HepG2 (cell line): ENCODE data around the gene GCM1. TPM values are rescaled to one million over a fixed set of nuclear protein-coding genes. Genes with fewer than 3 reads are reported as not detected.

Experiments
- ATAC-seq: fragments of 200-7000 bp; cut with Tn5 transposase; 3 replicates; pipeline ENCODE4 v1.9.1; 2020; ENCODE audit warnings: mild to moderate bottlenecking, moderate library complexity
- BruUV-seq: library from RNA; stranded (reverse); fragments of 400-500 nt; replicated peaks from 2 replicates; lab custom pipeline; 2021; lab: Mats Ljungman, UMichigan
- CTCF ChIA-PET: fragments of 300-600 bp; formaldehyde crosslinking; extraction: SDS; loops from one replicate; lab custom pipeline; 2021; ENCODE audit warnings: low total read pairs, inconsistent platforms, low intra/inter-chr PET ratio; lab: Yijun Ruan, JAX
- POLR2A ChIA-PET: fragments of 350-600 bp; sonication (Branson Sonifier 250); formaldehyde crosslinking; loops from one replicate; lab custom pipeline; 2020; ENCODE audit warnings: antibody characterized with exemption, inconsistent platforms; lab: Yijun Ruan, JAX
- DNase-seq: peaks from one replicate; pipeline ENCODE4 v3.0.0-alpha.2; 2015; ENCODE audit warnings: low spot score
- FAIRE-seq: peaks from 3 replicates; lab custom pipeline; 2011; peaks lifted over from hg19 to GRCh38; lab: Jason Lieb, UNC
- H2AFZ ChIP-seq: one replicate; pipeline ENCODE4 v1.6.1; 2011; ENCODE audit warnings: low read length, inconsistent platforms
- H3K27ac ChIP-seq: fragments of 300-600 bp; 3 replicates; pipeline ENCODE4 v1.8.0; 2011; ENCODE audit warnings: mixed run types, mild to moderate bottlenecking, mixed read lengths, low read length, inconsistent platforms; ENCODE audit not compliant: insufficient read depth; ENCODE audit errors: extremely low read length
- H3K27me3 ChIP-seq, 2 experiments: fragments of 200-600 bp in 1 of 2; 2 replicates in 1 of 2; 3 replicates in 1 of 2; pipeline versions ENCODE4 v1.6.0 to v1.8.0; 2011; ENCODE audit warnings: low read length in 2 of 2, mild to moderate bottlenecking in 2 of 2, moderate library complexity in 2 of 2, inconsistent platforms in 1 of 2; ENCODE audit not compliant: insufficient read depth in 2 of 2, control insufficient read depth in 1 of 2
- H3K36me3 ChIP-seq, 2 experiments: fragments of 200-600 bp in 1 of 2; replicated peaks in 1 of 2; 2 replicates in 1 of 2; 3 replicates in 1 of 2; pipeline versions ENCODE4 v1.5.1 to v1.8.0; 2011; ENCODE audit warnings: low read length in 2 of 2, inconsistent platforms in 1 of 2; ENCODE audit not compliant: insufficient read depth in 2 of 2, control insufficient read depth in 1 of 2
- H3K4me1 ChIP-seq: 2 replicates; pipeline ENCODE4 v1.5.1; 2012; ENCODE audit warnings: low read length, inconsistent platforms; ENCODE audit not compliant: insufficient read depth
- H3K4me2 ChIP-seq: 2 replicates; pipeline ENCODE4 v1.6.0; 2011; ENCODE audit warnings: low read depth, low read length, inconsistent platforms
- H3K4me3 ChIP-seq, 3 experiments: fragments of 200-600 bp in 1 of 3; sonication (generic), shearing (Covaris generic) in 1 of 3; replicated peaks in 1 of 3; 2 replicates each; pipeline ENCODE4 v1.5.1; 2011 to 2016; ENCODE audit warnings: low read length in 3 of 3, inconsistent platforms in 2 of 3, low read depth in 2 of 3, mild to moderate bottlenecking in 2 of 3, control low read depth in 1 of 3, mixed read lengths in 1 of 3; ENCODE audit not compliant: insufficient read depth in 1 of 3
- H3K79me2 ChIP-seq: one replicate; pipeline ENCODE4 v1.6.1; 2011; ENCODE audit warnings: low read length, inconsistent platforms; ENCODE audit not compliant: insufficient read depth
- H3K9ac ChIP-seq: 2 replicates; pipeline ENCODE4 v1.6.0; 2011; ENCODE audit warnings: mild to moderate bottlenecking, low read depth, low read length, inconsistent platforms; ENCODE audit not compliant: insufficient read depth
- H3K9me3 ChIP-seq: 2 replicates; pipeline ENCODE4 v1.5.1; 2012; ENCODE audit warnings: mild to moderate bottlenecking, low read length
- H4K20me1 ChIP-seq: 2 replicates; pipeline ENCODE4 v1.6.0; 2011; ENCODE audit warnings: inconsistent platforms, mild to moderate bottlenecking, low read length, moderate library complexity; ENCODE audit not compliant: insufficient read depth
- GATAD2A ChIP-seq: IDR thresholded peaks from 2 replicates; pipeline ENCODE4 v1.6.1; 2016
- GTF3A ChIP-seq: sonication (generic); formaldehyde crosslinking; conservative IDR thresholded peaks from 2 replicates; pipeline ENCODE4 v1.4.0; 2020; ENCODE audit warnings: mild to moderate bottlenecking, missing genetic modification reagents
- KAT7 ChIP-seq: IDR thresholded peaks from 2 replicates; pipeline ENCODE4 v1.6.1; 2018; ENCODE audit warnings: borderline replicate concordance, missing compliant biosample characterization
- KAT8 ChIP-seq: IDR thresholded peaks from 2 replicates; pipeline ENCODE4 v1.6.1; 2016; ENCODE audit warnings: missing genetic modification reagents, missing compliant biosample characterization
- NR1H2 ChIP-seq: sonication (generic); formaldehyde crosslinking; IDR thresholded peaks from 2 replicates; pipeline ENCODE4 v1.8.1; 2022; ENCODE audit warnings: low read depth, missing genetic modification reagents, borderline replicate concordance
- PCBP1 ChIP-seq: fragments of 200-400 bp; formaldehyde crosslinking; IDR thresholded peaks from 2 replicates; pipeline ENCODE4 v1.6.1; 2017; ENCODE audit warnings: mild to moderate bottlenecking, low read depth, low read length, borderline replicate concordance
- SALL1 ChIP-seq: sonication (generic); formaldehyde crosslinking; IDR thresholded peaks from 2 replicates; pipeline ENCODE4 v1.8.0; 2022; ENCODE audit warnings: mild to moderate bottlenecking, missing genetic modification reagents
- SATB2 ChIP-seq: sonication (generic); formaldehyde crosslinking; IDR thresholded peaks from 2 replicates; pipeline ENCODE4 v1.5.0; 2020; ENCODE audit warnings: missing genetic modification reagents
- TBP ChIP-seq: sonication (generic); formaldehyde crosslinking; IDR thresholded peaks from 2 replicates; pipeline ENCODE4 v1.5.0; 2020; ENCODE audit warnings: missing genetic modification reagents
- ZBTB1 ChIP-seq: sonication (generic); formaldehyde crosslinking; IDR thresholded peaks from 2 replicates; pipeline ENCODE4 v1.4.0; 2020; ENCODE audit warnings: missing genetic modification reagents, borderline replicate concordance
- ZMYM4 ChIP-seq: sonication (generic); formaldehyde crosslinking; IDR thresholded peaks from 2 replicates; pipeline ENCODE4 v1.8.1; 2023; ENCODE audit warnings: mild to moderate bottlenecking, missing genetic modification reagents
- ZNF30 ChIP-seq: sonication (generic); formaldehyde crosslinking; IDR thresholded peaks from 2 replicates; pipeline ENCODE4 v1.5.0; 2020; ENCODE audit warnings: mild to moderate bottlenecking, missing genetic modification reagents
- ZNF570 ChIP-seq: sonication (generic); formaldehyde crosslinking; IDR thresholded peaks from 2 replicates; pipeline ENCODE4 v1.4.0; 2020; ENCODE audit warnings: mild to moderate bottlenecking, missing genetic modification reagents, borderline replicate concordance
- ZNF7 ChIP-seq: IDR thresholded peaks from 2 replicates; pipeline ENCODE4 v1.6.1; 2016; ENCODE audit warnings: missing biosample characterization, missing genetic modification reagents
- WGBS: methylation state at CpG from one replicate; pipeline ENCODE4 v1.1.6; 2017; ENCODE audit warnings: low lambda C conversion rate; 5-methylcytosine and 5-hydroxymethylcytosine counted together
- in situ Hi-C: cut with HindIII; loops from 2 replicates; pipeline ENCODE4 v1.10.0; 2017; ENCODE audit warnings: low pct_unique_long_range_greater_than_20kb; ENCODE audit not compliant: extremely low pct_ligation_motif_present
- intact Hi-C: fragments of 100-400 bp; cut with micrococcal nuclease; formaldehyde crosslinking; loops from one replicate; pipeline ENCODE4 v1.10.0; 2022; ENCODE audit not compliant: unreplicated experiment
- polyA plus RNA-seq, 8 experiments: library from polyadenylated mRNA; depleted of rRNA in 3 of 8; stranded (reverse) in 7 of 8; unstranded in 1 of 8; fragments of >200 nt; fragmentation: Illumina TruSeq in 4 of 8; extraction: Trizol in 4 of 8; gene quantifications; 2 replicates each; pipeline versions ENCODE4 v1.2.1 to v1.2.3, GENCODE V29; 2011 to 2016; ENCODE audit warnings: low read depth in 4 of 8, missing spikeins in 1 of 8, mixed read lengths in 1 of 8; ENCODE audit not compliant: insufficient read depth in 1 of 8
- total RNA-seq, 5 experiments: library from RNA; depleted of rRNA; stranded (reverse); fragments of >200 nt; fragmentation: Illumina TruSeq; extraction: Trizol; gene quantifications; 2 replicates each; pipeline ENCODE4 v1.2.3, GENCODE V29; 2016; ENCODE audit warnings: low read depth in 1 of 5
- TF ChIP-seq, protein P1 (sequence below): sonication (generic); formaldehyde crosslinking; IDR thresholded peaks from 2 replicates; pipeline ENCODE4 v1.4.0; 2020; ENCODE audit warnings: mild to moderate bottlenecking, missing genetic modification reagents

The GCM1 gene
- total and polyA plus RNA-seq, 2 of the 13 experiments (the other 11 are each of a cell fraction or from before 2014, with no cell fraction given) = 0.04 to 0.13 TPM

DNA sequence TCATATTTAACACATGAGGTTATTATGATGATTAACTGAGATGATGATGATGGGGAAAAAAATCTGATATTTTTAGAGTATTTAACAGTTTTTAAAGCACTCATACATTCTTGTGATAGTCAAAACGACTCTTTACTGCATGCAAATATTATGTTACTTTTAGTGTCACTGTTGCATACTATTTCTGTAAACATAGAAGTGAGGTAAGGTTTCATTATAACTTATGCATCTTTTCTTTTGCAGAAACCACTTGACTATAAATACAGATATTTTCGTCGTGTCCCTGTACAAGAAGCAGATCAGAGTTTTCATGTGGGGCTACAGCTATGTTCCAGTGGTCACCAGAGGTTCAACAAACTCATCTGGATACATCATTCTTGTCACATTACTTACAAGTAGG lies 53.4 kb downstream of the GCM1 start:
- TF ChIP-seq GATAD2A (CRISPR knock-in tag) (no peak), SATB2 (no peak), KAT7 (CRISPR knock-in tag) (no peak), KAT8 (CRISPR knock-in tag) (no peak), ZNF7 (CRISPR knock-in tag) (no peak), ZNF570 (no peak), SALL1 (CRISPR knock-in tag) (no peak), ZBTB1 (CRISPR knock-in tag) (no peak), NR1H2 (no peak), TBP (no peak), PCBP1 (no peak), GTF3A (CRISPR knock-in tag) (no peak)
- TF ChIP-seq, all 625 proteins: peak for 0
- H3K36me3 ChIP-seq = peaks cover 31 to 86% of the 10 kb centered on the region in 2 experiments
- no peak overlapping the region for H3K9ac ChIP-seq
- no peak overlapping the region for H3K27ac ChIP-seq
- ATAC-seq = no peak
- POLR2A ChIA-PET = no interaction called here
- CTCF ChIA-PET = no interaction called here
- H2AFZ ChIP-seq = no peak overlapping the region
- no peaks in the 10 kb centered on the region for H3K9me3 ChIP-seq
- WGBS = 97% methylated on average over 3 of the region's 3 CpGs
- in situ Hi-C loops = no loop called here
- H3K79me2 ChIP-seq = no peaks in the 10 kb centered on the region
- no TSS peak for BruUV-seq
- no peak for FAIRE-seq
- no peak for DNase-seq
- H3K27me3 ChIP-seq = no peaks in the 10 kb centered on the region
- intact Hi-C loops = no loop called here
- no peaks in the 10 kb centered on the region for H4K20me1 ChIP-seq
- no peak overlapping the region for H3K4me2 ChIP-seq
- H3K4me1 ChIP-seq = no peaks in the 10 kb centered on the region
- H3K4me3 ChIP-seq = no peak overlapping the region

DNA sequence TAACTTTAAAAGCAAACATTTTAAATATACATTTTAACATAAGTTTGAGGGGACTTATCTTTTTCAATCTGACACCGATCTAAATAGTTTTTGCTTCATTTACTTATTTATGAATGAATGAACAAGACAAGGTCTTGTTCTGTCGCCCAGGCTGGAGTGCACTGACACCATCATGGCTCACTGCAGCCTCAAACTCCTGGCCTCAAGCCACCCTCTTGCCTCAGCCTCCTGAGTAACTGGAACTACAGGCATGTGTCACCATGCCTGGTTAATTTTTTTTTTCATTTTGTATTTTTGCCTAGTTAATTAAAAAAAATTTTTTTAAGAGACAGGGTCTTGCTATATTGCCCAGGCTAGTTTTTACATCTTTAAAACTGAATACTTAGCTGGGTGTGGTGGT lies 58.1 kb downstream of the GCM1 start:
- no peaks in the 10 kb centered on the region for H3K27me3 ChIP-seq
- FAIRE-seq = no peak
- H3K27ac ChIP-seq = no peak overlapping the region
- H3K4me2 ChIP-seq = no peak overlapping the region
- no peak overlapping the region for H2AFZ ChIP-seq
- TF ChIP-seq ZMYM4 (CRISPR knock-in tag) (no peak), ZNF30 (CRISPR knock-in tag) (no peak)
- TF ChIP-seq, protein P1, sequence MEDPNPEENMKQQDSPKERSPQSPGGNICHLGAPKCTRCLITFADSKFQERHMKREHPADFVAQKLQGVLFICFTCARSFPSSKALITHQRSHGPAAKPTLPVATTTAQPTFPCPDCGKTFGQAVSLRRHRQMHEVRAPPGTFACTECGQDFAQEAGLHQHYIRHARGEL = no peak
- TF ChIP-seq, all 625 proteins: peak for 0
- H3K9ac ChIP-seq = no peak overlapping the region
- no peaks in the 10 kb centered on the region for H3K79me2 ChIP-seq
- ChIA-PET POLR2A (interaction anchor here (1.6 kb wide), 1 partner anchor 11 kb away, joined by 3 read pairs; no protein-coding TSS in a partner anchor), CTCF (no interaction called here)
- 0 out of 2 replicates have a peak, but pooled peaks cover 7% of the 10 kb centered on the region for H3K4me1 ChIP-seq
- 99% methylated on average over 2 of the region's 2 CpGs for WGBS
- intact Hi-C loops = no loop called here
- peaks cover 31 to 92% of the 10 kb centered on the region in 2 experiments for H3K36me3 ChIP-seq
- ATAC-seq (no peak), DNase-seq (no peak)
- no peaks in the 10 kb centered on the region for H3K9me3 ChIP-seq
- in situ Hi-C loops = no loop called here
- BruUV-seq = no TSS peak
- H3K4me3 ChIP-seq = no peak overlapping the region
- H4K20me1 ChIP-seq = no peaks in the 10 kb centered on the region
